ENCODE results near the gene SEZ6L.

GRCh38 chr22:26431261-26431995 lies 262.2 kb downstream of the SEZ6L start:
- TF ChIP-seq CTCF (IDR thresholded peaks at IDR 0.05) = no peak
- TF ChIP-seq EP300 (IDR thresholded peaks at IDR 0.05) = no peak
- TF ChIP-seq POLR2A (IDR thresholded peaks at IDR 0.05) = no peak
